Effector memory CD8-positive, alpha-beta T cell (primary cell): ENCODE results near the gene PHACTR3.

Source experiments
- ATAC-seq: fragments of 150-1000 bp; cut with Tn5 transposase; replicated peaks from 2 replicates; pipeline ENCODE4 v1.10.0; 2021; ENCODE audit warnings: mild to moderate bottlenecking, moderate library complexity
- DNase-seq, 3 experiments: peaks; one replicate each; pipeline ENCODE4 v3.0.0; 2021
- H3K27ac Mint-ChIP-seq, 2 donors: one replicate each; pipeline ENCODE4 v1.8.0; 2022; ENCODE audit warnings: mild to moderate bottlenecking in 2 of 2, mixed read lengths in 2 of 2, moderate library complexity in 2 of 2
- H3K27me3 Mint-ChIP-seq, 2 donors: one replicate each; pipeline ENCODE4 v1.8.0; 2022; ENCODE audit warnings: mixed read lengths in 2 of 2
- H3K36me3 Mint-ChIP-seq: one replicate; pipeline ENCODE4 v1.8.0; 2022; ENCODE audit warnings: mild to moderate bottlenecking, moderate library complexity, mixed read lengths; ENCODE audit not compliant: insufficient read depth
- H3K4me1 Mint-ChIP-seq, 2 donors: one replicate each; pipeline ENCODE4 v1.8.0; 2022; ENCODE audit warnings: low read depth in 2 of 2, mixed read lengths in 2 of 2
- H3K4me3 Mint-ChIP-seq, 2 donors: one replicate each; pipeline ENCODE4 v1.8.0; 2022; ENCODE audit warnings: mild to moderate bottlenecking in 2 of 2, mixed read lengths in 2 of 2, moderate library complexity in 2 of 2
- H3K9me3 Mint-ChIP-seq, 2 donors: one replicate each; pipeline ENCODE4 v1.8.0; 2022; ENCODE audit warnings: mixed read lengths in 2 of 2

PHACTR3 gene

DNA sequence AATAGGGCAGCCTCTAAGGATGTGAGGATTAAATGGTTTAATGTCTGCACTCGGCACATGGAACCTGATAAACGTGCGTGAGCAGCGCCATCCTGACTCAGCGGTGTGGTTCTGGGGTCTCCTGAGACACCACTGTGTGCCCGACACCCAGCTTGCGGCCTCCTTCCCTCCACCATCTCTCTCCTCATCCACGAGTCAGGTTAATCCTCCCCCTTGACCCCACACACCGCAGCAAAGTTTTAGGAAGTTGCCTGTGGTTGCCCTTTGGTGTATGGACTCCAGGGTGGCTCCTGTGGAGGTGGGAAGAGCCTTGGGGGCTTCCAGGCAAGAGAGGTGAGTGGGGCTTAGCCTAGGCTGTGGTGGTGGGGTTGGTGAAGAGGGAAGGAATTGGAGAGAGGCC is 68.2 kb downstream of the PHACTR3 start:
- Mint-ChIP-seq H3K4me3 (no peak overlapping the region), H3K4me1 (no peaks in the 10 kb centered on the region), H3K27me3 (peaks cover 36 to 71% of the 10 kb centered on the region in 2 donors), H3K9me3 (no peaks in the 10 kb centered on the region), H3K27ac (no peak overlapping the region), H3K36me3 (no peaks in the 10 kb centered on the region)
- no peak for ATAC-seq
- DNase-seq = no peak

GRCh38 chr20:59673288-59673997 is 69.1 kb downstream of the PHACTR3 start:
- Mint-ChIP-seq H3K27ac (no peak overlapping the region), H3K4me3 (no peak overlapping the region), H3K9me3 (no peaks in the 10 kb centered on the region), H3K4me1 (no peaks in the 10 kb centered on the region), H3K27me3 (peaks cover 45 to 77% of the 10 kb centered on the region in 2 donors), H3K36me3 (no peaks in the 10 kb centered on the region)
- ATAC-seq (no peak), DNase-seq (no peak)

DNA sequence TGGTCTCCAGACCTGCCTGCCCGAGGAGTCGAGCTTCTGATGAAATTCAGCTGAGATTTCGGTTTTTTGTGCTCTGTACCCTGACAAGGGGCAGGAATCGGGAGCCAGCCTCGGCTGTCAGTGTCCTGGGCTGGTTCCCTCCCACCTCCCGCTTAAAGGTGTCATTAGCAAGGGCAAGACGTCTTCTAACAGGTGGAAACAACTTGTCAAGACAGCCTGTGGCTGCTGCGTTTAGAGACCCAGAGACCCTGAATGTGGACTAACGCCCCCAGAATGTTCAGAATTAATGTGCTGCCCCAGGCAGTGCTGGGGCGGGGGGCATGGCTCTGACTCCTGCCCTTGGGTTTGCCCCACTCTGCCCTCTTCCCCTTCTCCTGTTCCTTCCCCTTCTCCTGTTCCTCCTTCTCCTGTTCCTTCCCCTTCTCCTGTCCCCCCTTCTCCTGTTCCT is 69.7 kb downstream of the PHACTR3 start:
- H3K27me3 Mint-ChIP-seq = peaks cover 47 to 79% of the 10 kb centered on the region in 2 donors
- ATAC-seq = no peak
- H3K9me3 Mint-ChIP-seq = no peaks in the 10 kb centered on the region

DNA sequence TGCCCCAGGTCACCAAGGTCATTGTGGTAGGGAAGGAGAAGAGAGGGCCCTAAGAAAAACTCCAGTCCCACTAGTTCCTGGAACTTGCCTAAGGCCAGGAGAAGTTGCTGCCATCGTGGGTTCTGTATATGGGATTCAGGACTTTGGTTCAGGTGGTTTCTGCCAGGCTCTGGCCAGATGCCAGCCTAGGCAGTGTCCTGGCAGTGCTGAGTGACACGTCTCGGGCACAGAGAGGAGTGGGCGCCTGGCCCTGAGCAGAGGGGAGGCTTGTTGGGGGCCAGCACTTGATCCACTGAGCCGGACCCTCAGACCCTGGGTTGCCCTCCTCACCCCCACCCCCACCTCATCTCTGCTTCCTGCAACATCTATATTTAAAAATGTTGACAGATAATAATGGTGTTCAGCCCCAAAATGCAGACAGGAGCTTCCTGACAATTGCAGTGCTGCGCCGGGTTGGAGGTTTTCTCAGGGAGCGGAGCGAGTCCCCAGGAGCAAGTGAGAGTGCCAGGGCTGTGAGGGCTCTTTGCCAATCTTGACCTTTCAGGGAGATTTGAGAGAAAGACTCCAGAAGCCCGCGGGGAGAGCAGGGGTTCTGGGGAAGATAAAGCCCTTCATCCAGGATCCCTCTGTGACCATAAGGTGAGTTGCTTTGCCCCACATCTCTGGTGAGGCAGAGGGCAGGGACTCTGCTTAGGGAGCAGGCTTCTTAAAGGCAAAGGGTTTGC is 71.9 kb downstream of the PHACTR3 start:
- no peak overlapping the region for H3K27ac Mint-ChIP-seq

More for the DNA sequence above, 69.7 kb downstream of the PHACTR3 start:
- no peak overlapping the region for H3K27ac Mint-ChIP-seq
- H3K36me3 Mint-ChIP-seq = no peaks in the 10 kb centered on the region
- H3K4me3 Mint-ChIP-seq = no peak overlapping the region
- DNase-seq = no peak
- no peaks in the 10 kb centered on the region for H3K4me1 Mint-ChIP-seq

GRCh38 chr20:59676851-59677182 is 72.5 kb downstream of the PHACTR3 start:
- Mint-ChIP-seq H3K27ac (no peak overlapping the region), H3K36me3 (no peaks in the 10 kb centered on the region), H3K4me1 (no peaks in the 10 kb centered on the region), H3K4me3 (no peak overlapping the region), H3K27me3 (peaks cover 39 to 72% of the 10 kb centered on the region in 2 donors), H3K9me3 (no peaks in the 10 kb centered on the region)
- DNase-seq (no peak), ATAC-seq (no peak)

More for the DNA sequence above, 71.9 kb downstream of the PHACTR3 start:
- no peaks in the 10 kb centered on the region for H3K4me1 Mint-ChIP-seq
- DNase-seq = no peak
- ATAC-seq = no peak
- no peaks in the 10 kb centered on the region for H3K9me3 Mint-ChIP-seq
- no peak overlapping the region for H3K4me3 Mint-ChIP-seq
- no peaks in the 10 kb centered on the region for H3K36me3 Mint-ChIP-seq
- peaks cover 40 to 72% of the 10 kb centered on the region in 2 donors for H3K27me3 Mint-ChIP-seq

- DNase-seq = no peak
- no peaks in the 10 kb centered on the region for H3K4me1 Mint-ChIP-seq
- no peak for ATAC-seq
- no peaks in the 10 kb centered on the region for H3K36me3 Mint-ChIP-seq
- H3K9me3 Mint-ChIP-seq = no peaks in the 10 kb centered on the region
- H3K27me3 Mint-ChIP-seq = peaks cover 41 to 68% of the 10 kb centered on the region in 2 donors
- H3K4me3 Mint-ChIP-seq = no peak overlapping the region
- H3K27ac Mint-ChIP-seq = no peak overlapping the region
Measured at GRCh38 chr20:59677586-59677985, 73.2 kb downstream of the PHACTR3 start.

- Mint-ChIP-seq H3K4me3 (no peak overlapping the region), H3K27ac (no peak overlapping the region), H3K4me1 (no peaks in the 10 kb centered on the region), H3K27me3 (peaks cover 39 to 61% of the 10 kb centered on the region in 2 donors), H3K9me3 (no peaks in the 10 kb centered on the region), H3K36me3 (no peaks in the 10 kb centered on the region)
- DNase-seq (no peak), ATAC-seq (no peak)
Measured at GRCh38 chr20:59678288-59678687, 73.9 kb downstream of the PHACTR3 start.

- Mint-ChIP-seq H3K27me3 (peaks cover 36 to 54% of the 10 kb centered on the region in 2 donors), H3K4me1 (no peaks in the 10 kb centered on the region), H3K4me3 (no peak overlapping the region), H3K36me3 (no peaks in the 10 kb centered on the region), H3K27ac (no peak overlapping the region), H3K9me3 (no peaks in the 10 kb centered on the region)
- DNase-seq = no peak
- ATAC-seq = no peak
Measured at GRCh38 chr20:59678951-59679350, 74.6 kb downstream of the PHACTR3 start.

DNA sequence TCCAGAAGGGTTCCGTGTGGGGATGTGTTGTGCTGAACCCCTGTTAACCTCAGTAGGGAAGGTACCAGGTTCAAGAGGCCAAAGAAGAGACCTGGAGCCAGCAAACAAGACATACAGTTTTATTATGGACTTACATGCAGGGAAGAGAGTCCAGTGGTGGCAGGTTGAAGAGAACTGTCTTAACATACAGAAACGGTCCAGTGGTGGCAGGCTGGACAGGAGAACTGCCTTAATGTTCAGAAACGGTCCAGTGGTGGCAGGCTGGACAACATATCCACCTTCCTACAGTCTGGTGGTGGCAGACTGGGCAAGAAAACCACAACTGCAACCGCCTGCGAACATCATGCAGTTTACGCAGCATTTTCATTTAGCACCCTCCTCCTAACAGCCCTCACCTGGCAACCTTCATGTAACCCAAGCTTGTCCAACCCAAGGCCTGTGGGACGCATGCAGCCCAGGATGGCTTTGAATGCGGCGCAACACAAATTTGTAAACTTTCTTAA is 75.9 kb downstream of the PHACTR3 start:
- H3K27me3 Mint-ChIP-seq = peaks cover 29 to 42% of the 10 kb centered on the region in 2 donors
- no peak overlapping the region for H3K27ac Mint-ChIP-seq
- DNase-seq = no peak
- no peaks in the 10 kb centered on the region for H3K9me3 Mint-ChIP-seq
- H3K36me3 Mint-ChIP-seq = no peaks in the 10 kb centered on the region
- no peaks in the 10 kb centered on the region for H3K4me1 Mint-ChIP-seq
- no peak overlapping the region for H3K4me3 Mint-ChIP-seq
- ATAC-seq = no peak

DNA sequence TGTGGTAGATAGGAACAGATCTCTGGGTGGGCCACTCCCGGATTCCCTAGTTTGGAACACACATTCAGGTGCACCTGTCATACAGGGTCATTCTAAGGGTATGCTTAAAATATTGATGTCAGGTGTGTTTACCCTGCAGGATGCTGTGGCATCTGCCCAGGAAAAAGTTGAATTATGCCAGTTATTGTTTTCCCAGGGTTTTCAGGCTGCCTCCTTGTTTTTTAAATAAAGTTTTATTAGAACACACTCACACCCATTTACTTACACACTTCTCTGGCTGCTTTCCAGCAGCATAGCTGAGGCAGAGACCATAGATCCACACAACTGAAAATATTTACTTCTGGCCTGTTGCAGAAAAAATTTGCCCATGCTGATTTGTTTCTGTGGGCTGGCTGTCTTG is 76.5 kb downstream of the PHACTR3 start:
- H3K4me1 Mint-ChIP-seq = no peaks in the 10 kb centered on the region
- H3K9me3 Mint-ChIP-seq = no peaks in the 10 kb centered on the region
- DNase-seq (no peak), ATAC-seq (no peak)
- no peak overlapping the region for H3K27ac Mint-ChIP-seq
- no peak overlapping the region for H3K4me3 Mint-ChIP-seq
- no peaks in the 10 kb centered on the region for H3K36me3 Mint-ChIP-seq
- H3K27me3 Mint-ChIP-seq = peaks cover 29 to 35% of the 10 kb centered on the region in 2 donors

DNA sequence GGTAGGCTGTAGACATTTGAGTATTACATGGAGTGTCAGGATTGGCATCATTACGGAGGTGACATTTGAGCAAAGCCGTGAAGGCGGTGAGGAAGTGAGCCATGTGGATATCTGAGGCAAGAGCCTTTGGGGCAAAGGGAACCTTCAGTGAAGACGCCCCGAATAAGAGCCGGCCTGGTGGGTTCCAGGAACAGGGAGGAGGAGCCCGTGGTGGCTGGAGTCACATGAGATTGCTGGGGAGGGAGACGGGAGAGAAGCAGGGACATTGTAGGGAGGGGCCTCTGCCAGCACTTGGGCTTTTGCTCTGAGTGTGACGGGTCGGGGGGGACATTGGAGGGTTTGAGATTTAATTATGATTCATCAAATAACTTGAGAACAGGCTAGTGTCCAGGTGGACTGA is 78.3 kb downstream of the PHACTR3 start:
- no peaks in the 10 kb centered on the region for H3K36me3 Mint-ChIP-seq
- peaks cover 20 to 21% of the 10 kb centered on the region in 2 donors for H3K27me3 Mint-ChIP-seq
- H3K9me3 Mint-ChIP-seq = no peaks in the 10 kb centered on the region
- no peak overlapping the region for H3K27ac Mint-ChIP-seq
- ATAC-seq (no peak), DNase-seq (no peak)
- no peaks in the 10 kb centered on the region for H3K4me1 Mint-ChIP-seq
- no peak overlapping the region for H3K4me3 Mint-ChIP-seq

GRCh38 chr20:59683181-59683580 is 78.8 kb downstream of the PHACTR3 start:
- Mint-ChIP-seq H3K36me3 (no peaks in the 10 kb centered on the region), H3K27me3 (peaks cover 15 to 18% of the 10 kb centered on the region in 2 donors), H3K27ac (no peak overlapping the region), H3K4me3 (no peak overlapping the region), H3K4me1 (no peaks in the 10 kb centered on the region), H3K9me3 (no peaks in the 10 kb centered on the region)
- DNase-seq = no peak
- ATAC-seq = no peak

GRCh38 chr20:59684685-59685242 is 80.4 kb downstream of the PHACTR3 start:
- H3K4me1 Mint-ChIP-seq = no peaks in the 10 kb centered on the region
- peaks cover 9% of the 10 kb centered on the region in 2 donors for H3K27me3 Mint-ChIP-seq
- H3K36me3 Mint-ChIP-seq = no peaks in the 10 kb centered on the region
- no peaks in the 10 kb centered on the region for H3K9me3 Mint-ChIP-seq
- no peak overlapping the region for H3K4me3 Mint-ChIP-seq
- DNase-seq (no peak), ATAC-seq (no peak)
- H3K27ac Mint-ChIP-seq = no peak overlapping the region
